ENCODE measurements around the gene KXD1.
A peak's percentile ranks its signal among the peaks of the same experiment; 100 is the strongest.
"Not testable (repeated sequence)": the region's sequence is repeated elsewhere in the genome, so short reads cannot be mapped to it uniquely, and the experiment has no call there.

Gene KXD1

GRCh38 chr19:18587962-18588610 lies 30.4 kb downstream of the KXD1 start:
- Mint-ChIP-seq H3K4me3 (peak overlapping the region; percentile 84), H3K9me3 (no peaks in the 10 kb centered on the region), H3K36me3 (peaks cover 34% of the 10 kb centered on the region), H3K4me1 (peaks cover 34% of the 10 kb centered on the region), H3K27ac (peak overlapping the region; percentile 94)
- DNase-seq (ENCODE audit: low spot score in 2 of 2), result no peak
- peak; percentile 5 for ATAC-seq

GRCh38 chr19:18588611-18589379 lies 31.1 kb downstream of the KXD1 start, which contains the start of gene REX1BD:
TSS of gene REX1BD (plus strand) at chr19:18588798. CDS start at chr19:18588802, 4 bp downstream.
- Mint-ChIP-seq H3K4me3 (peak within 1 kb of the TSS; percentile 84), H3K36me3 (peaks cover 34% of the 10 kb centered on the region), H3K4me1 (peaks cover 41% of the 10 kb centered on the region), H3K9me3 (no peaks in the 10 kb centered on the region), H3K27ac (peak within 1 kb of the TSS; percentile 94)
- DNase-seq (ENCODE audit: low spot score in 2 of 2) (peak; percentile 83 to 93), ATAC-seq (peak; percentile 87)

GRCh38 chr19:18589380-18590272 lies 32.0 kb downstream of the KXD1 start:
- Mint-ChIP-seq H3K27ac (peak overlapping the region; percentile 94), H3K4me3 (peak overlapping the region; percentile 84), H3K9me3 (no peaks in the 10 kb centered on the region), H3K36me3 (peaks cover 34% of the 10 kb centered on the region), H3K4me1 (peaks cover 48% of the 10 kb centered on the region)
- ATAC-seq (peak; percentile 75), DNase-seq (ENCODE audit: low spot score in 2 of 2) (peak in 1 of 2 donors; percentile 62)

DNA sequence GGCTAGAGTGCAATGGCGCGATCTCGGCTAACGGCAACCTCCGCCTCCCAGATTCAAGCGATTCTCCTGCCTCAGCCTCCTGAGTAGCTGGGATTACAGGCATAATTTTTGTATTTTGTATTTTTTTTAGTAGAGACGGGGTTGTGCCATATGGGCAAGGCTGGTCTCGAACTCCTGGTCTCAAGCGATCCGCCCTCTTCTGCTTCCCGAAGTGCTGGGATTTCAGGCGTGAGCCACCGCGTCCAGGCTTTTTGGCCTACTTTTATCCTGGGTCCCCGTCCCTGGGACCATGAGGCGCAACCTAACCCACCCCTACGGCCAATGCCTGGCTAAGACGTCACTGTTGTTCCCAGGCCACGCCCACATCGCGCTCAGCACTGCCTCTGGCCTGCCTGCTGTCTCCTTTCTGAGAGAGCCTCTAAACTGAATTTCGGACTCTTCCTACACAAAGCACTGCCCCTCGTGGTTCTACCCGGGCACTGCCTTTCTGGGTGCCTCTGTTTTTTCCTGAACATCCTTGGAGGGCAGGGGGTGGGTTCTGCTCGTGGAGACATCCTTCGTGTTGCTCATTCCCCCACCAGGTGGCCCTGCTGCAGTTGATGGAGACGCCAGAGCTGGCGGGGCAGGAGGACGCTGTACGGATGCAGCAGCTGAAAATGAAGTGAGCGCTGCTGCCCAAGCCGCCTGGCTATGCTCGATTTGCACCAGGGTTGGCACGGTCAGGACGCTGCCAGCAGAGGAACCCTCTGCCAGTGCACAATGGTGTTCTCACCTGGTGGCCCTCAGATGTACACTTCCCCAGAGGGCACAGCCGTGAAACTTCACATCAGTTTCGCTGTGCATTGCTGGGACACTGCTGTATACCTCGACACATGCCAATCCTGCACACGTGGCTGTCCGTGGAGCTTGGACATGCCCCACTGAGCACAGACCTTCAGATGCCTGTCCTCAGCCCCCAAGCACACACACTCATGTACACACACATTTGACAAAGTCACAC lies 32.9 kb downstream of the KXD1 start:
- H3K36me3 Mint-ChIP-seq, result peaks cover 34% of the 10 kb centered on the region
- peak overlapping the region; percentile 94 for H3K27ac Mint-ChIP-seq
- H3K4me3 Mint-ChIP-seq, result peak overlapping the region; percentile 84
- H3K4me1 Mint-ChIP-seq, result peaks cover 52% of the 10 kb centered on the region
- DNase-seq (ENCODE audit: low spot score in 2 of 2), result no peak
- no peak for ATAC-seq
- no peaks in the 10 kb centered on the region for H3K9me3 Mint-ChIP-seq

DNA sequence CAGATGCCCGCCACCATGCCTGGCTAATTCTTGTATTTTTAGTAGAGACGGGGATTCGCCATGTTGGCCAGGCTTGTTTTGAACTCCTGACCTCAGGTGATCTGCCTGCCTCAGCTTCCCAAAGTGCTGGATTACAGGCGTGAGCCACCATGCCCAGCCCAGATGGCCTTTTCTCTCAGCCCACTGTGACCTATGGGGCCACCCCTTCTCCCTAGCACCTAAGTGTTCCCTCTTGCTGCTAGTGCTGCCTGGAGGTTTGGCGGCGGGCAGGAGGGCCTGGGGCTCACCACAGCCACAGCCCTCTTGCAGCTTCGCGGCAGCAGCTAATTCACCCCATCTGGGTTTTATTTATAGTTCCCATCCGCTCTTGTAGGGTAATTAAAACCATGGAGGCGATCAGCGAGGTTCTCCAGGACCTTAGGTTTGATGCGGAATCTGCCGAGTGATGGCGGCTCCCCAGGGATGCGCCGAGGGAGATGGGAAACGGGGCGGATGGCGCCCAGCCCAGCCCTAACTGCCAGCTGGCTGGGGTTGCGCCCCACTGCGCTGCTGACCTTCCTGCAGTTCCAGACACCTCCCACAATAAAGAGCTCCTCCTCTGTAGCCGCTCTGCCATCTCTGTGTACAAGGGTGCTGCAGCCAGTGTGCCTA lies 34.2 kb downstream of the KXD1 start:
- H3K36me3 Mint-ChIP-seq, result peaks cover 34% of the 10 kb centered on the region
- no peak overlapping the region for H3K27ac Mint-ChIP-seq
- peaks cover 49% of the 10 kb centered on the region for H3K4me1 Mint-ChIP-seq
- no peaks in the 10 kb centered on the region for H3K9me3 Mint-ChIP-seq
- no peak for ATAC-seq
- H3K4me3 Mint-ChIP-seq, result peak overlapping the region; percentile 84
- DNase-seq (ENCODE audit: low spot score in 2 of 2), result no peak

- H3K4me3 Mint-ChIP-seq; DNase-seq (ENCODE audit: low spot score in 2 of 2); H3K27ac Mint-ChIP-seq; ATAC-seq; H3K9me3 Mint-ChIP-seq: not testable (repeated sequence)
- H3K36me3 Mint-ChIP-seq, result peaks cover 34% of the 10 kb centered on the region
- peaks cover 46% of the 10 kb centered on the region for H3K4me1 Mint-ChIP-seq
These were observed 35.1 kb downstream of the KXD1 start for GRCh38 chr19:18592732-18593131.

DNA sequence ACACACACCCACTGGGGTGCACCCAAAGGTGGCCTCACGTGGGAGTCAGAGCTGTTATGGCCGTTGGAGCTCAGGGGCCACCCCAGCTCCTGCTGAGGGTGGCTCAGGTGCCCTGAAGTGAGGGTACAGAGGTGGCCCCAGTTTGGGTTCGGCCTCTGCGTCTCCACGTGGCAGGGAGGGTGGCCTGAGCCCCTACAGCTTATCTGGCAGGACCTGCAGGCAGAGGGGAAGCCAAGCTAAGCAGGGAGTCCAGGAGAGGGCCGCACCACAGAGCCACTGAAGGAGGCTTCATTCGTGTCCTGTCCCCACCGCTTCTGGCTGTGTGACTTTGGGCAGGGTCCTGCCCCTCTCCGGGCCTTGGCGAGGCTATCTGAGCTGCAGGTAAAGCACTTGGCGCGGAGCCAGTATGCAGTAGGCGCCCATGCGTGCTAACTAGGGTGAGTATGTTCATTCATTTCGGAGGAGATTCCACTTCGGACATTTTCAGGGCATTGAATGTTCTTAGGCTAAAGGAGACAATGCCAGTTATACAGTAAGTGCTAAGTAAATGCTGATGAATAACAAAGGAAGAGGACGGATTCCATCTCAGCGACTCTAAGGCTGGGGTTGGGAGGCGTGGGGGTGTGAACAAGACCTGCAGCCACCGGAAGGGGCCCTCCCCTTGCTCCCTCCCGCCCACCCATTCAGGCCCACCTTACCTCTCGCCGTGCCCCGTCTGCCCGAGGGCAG lies 35.9 kb downstream of the KXD1 start:
- no peaks in the 10 kb centered on the region for H3K9me3 Mint-ChIP-seq
- ATAC-seq (no peak), DNase-seq (ENCODE audit: low spot score in 2 of 2) (peak in 1 of 2 donors; percentile 50)
- peaks cover 39% of the 10 kb centered on the region for H3K4me1 Mint-ChIP-seq
- H3K27ac Mint-ChIP-seq, result no peak overlapping the region
- H3K36me3 Mint-ChIP-seq, result peaks cover 34% of the 10 kb centered on the region
- peak overlapping the region; percentile 74 for H3K4me3 Mint-ChIP-seq

GRCh38 chr19:18594096-18594823 lies 36.6 kb downstream of the KXD1 start:
- ATAC-seq (peak; percentile 75), DNase-seq (ENCODE audit: low spot score in 2 of 2) (peak; percentile 79 to 86)
- Mint-ChIP-seq H3K4me1 (peaks cover 39% of the 10 kb centered on the region), H3K36me3 (peaks cover 30% of the 10 kb centered on the region), H3K4me3 (peak overlapping the region; percentile 74), H3K9me3 (no peaks in the 10 kb centered on the region), H3K27ac (peak overlapping the region; percentile 86)

DNA sequence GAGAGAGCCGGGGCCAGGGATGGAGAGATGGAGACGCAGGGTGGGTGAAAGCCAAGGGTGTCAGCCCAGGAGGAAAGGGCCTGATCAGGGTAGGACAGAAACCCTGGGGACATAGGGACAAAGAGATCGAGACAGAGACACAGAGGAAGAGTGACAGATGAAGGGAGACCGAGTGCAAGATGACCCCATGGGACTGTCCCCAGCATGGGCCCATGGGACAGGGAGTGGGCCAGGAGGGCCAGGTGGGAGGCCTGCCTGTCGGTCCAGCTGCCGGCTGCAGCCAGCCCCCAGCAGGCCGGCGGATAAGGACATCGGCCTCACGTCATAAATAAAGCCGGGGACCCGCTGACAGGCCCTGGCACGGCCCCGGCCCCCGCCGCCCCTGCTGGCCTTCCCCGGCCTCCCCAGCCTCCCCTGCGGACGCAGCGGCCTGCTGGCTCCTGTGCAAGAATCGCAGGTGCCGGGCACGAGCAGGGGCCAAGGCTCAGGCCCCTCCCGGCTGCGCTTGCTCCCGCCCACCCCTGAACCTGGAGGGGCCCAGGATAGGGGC lies 37.2 kb downstream of the KXD1 start:
- peaks cover 34% of the 10 kb centered on the region for H3K4me1 Mint-ChIP-seq
- ATAC-seq (no peak), DNase-seq (ENCODE audit: low spot score in 2 of 2) (no peak)
- no peaks in the 10 kb centered on the region for H3K9me3 Mint-ChIP-seq
- H3K4me3 Mint-ChIP-seq, result peak overlapping the region; percentile 74
- H3K27ac Mint-ChIP-seq, result peak overlapping the region; percentile 86
- H3K36me3 Mint-ChIP-seq, result peaks cover 24% of the 10 kb centered on the region

- H3K36me3 Mint-ChIP-seq, result peaks cover 18% of the 10 kb centered on the region
- no peak overlapping the region for H3K27ac Mint-ChIP-seq
- H3K4me1 Mint-ChIP-seq, result peaks cover 28% of the 10 kb centered on the region
- H3K9me3 Mint-ChIP-seq, result no peaks in the 10 kb centered on the region
- no peak for DNase-seq (ENCODE audit: low spot score in 2 of 2)
- ATAC-seq, result no peak
- peak overlapping the region; percentile 74 for H3K4me3 Mint-ChIP-seq
These were observed 37.8 kb downstream of the KXD1 start for GRCh38 chr19:18595475-18595874.

DNA sequence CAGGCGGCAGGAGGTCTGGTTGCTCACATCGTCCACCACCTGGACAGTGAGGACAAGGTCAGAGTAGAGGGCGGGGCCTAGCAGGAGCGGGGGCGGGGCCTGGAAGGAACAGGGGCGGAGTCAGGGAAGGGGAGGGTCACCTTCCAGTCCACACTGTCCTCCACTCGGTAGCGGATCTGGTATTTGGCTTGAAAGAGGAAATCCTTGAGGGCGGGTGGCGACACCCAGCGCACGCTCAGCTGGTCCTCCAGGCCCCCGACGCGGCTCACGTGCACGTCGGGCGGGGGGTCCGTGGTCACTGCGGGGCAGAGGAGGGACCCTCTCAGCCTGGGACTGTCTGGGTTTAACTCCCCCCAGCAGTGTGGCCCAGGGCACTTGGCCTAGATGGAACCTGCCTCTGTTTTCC lies 39.1 kb downstream of the KXD1 start:
- Mint-ChIP-seq H3K9me3 (no peaks in the 10 kb centered on the region), H3K4me1 (peaks cover 24% of the 10 kb centered on the region), H3K36me3 (peaks cover 5% of the 10 kb centered on the region), H3K27ac (no peak overlapping the region), H3K4me3 (no peak overlapping the region)
- no peak for DNase-seq (ENCODE audit: low spot score in 2 of 2)
- peak; percentile 4 for ATAC-seq

DNA sequence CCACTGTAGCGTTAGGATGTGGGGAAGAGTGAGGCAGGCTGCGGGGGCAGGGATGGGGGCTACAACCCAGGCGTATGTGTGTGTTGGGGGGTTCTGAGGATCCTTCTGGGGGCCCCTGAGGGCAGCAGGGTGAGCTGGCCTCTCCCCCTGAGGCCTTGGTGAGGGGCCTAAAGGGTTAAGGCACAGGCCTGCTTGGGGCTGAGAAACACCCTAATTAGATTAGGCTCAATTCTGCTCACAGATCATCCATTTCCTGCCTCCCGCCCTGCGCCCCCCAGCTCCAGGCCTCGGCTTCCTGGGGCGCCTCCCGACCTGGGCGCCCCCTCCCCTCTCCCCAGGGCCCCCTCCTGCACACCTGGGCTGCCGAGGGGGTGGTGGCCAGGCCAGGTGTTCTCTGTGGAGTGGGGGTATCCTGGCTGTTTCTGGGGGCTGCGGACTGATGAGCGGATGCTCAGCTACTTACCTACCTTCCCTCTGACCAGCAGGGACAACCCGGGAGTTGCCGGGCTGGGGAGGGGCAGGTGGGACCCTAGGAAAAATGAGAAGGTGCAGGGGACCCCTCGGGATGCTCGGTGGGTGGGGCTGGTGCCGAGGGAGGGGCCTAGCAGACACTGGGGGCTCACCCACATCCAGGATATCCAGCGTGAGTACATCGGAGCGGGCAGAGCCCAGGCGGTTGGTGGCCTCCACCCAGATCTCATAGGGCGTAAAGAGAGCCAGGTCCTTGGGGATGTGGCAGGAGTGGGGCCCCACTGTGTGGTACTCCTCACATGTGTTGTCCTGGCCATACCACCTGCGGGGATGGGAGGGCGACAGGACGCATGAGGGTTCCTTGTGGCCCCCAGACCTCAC lies 40.4 kb downstream of the KXD1 start:
- Mint-ChIP-seq H3K4me1 (peaks cover 27% of the 10 kb centered on the region), H3K4me3 (no peak overlapping the region), H3K27ac (no peak overlapping the region), H3K9me3 (no peaks in the 10 kb centered on the region), H3K36me3 (no peaks in the 10 kb centered on the region)
- DNase-seq (ENCODE audit: low spot score in 2 of 2) (no peak), ATAC-seq (no peak)

All from stimulated activated effector memory CD8-positive, alpha-beta T cell treated with anti-CD3 and anti-CD28 coated beads, Interleukin-12 subunit alpha, Interleukin-12 subunit beta, amount 100 ng/mL, for 72 hours (primary cell).